Measurements from ENCODE around the gene TEX11.

GRCh38 chrX:70527053-70527452 lies 381.5 kb downstream of the TEX11 start:
- TF ChIP-seq EZH2 (IDR thresholded peaks at IDR 0.05; ENCODE audit: insufficient read depth, poor library complexity, severe bottlenecking): no peak
- TF ChIP-seq EZH2phosphoT487 (IDR thresholded peaks at IDR 0.05; ENCODE audit: insufficient read depth, low read depth): no peak

Data from GM23248 (cell line).